K562 (cell line): Measurements from ENCODE around the gene TKTL1. TPM values are rescaled to one million over a fixed set of nuclear protein-coding genes. Genes with fewer than 3 reads are reported as not detected.

Experiments
- ATAC-seq: fragments of 200-7000 bp; cut with Tn5 transposase; 3 replicates; pipeline ENCODE4 v1.9.1; 2020; ENCODE audit warnings: moderate library complexity
- BruUV-seq: library from RNA; stranded (reverse); fragments of 400-500 nt; replicated peaks from 2 replicates; lab custom pipeline; 2021; lab: Mats Ljungman, UMichigan
- CTCF ChIA-PET: fragments of 300-600 bp; formaldehyde crosslinking; extraction: SDS; loops from one replicate; lab custom pipeline; 2021; ENCODE audit warnings: low intra/inter-chr PET ratio; lab: Yijun Ruan, JAX
- POLR2A ChIA-PET: fragments of 300-600, 350-650 bp; sonication (Branson Sonifier 250); formaldehyde crosslinking; extraction: SDS; loops from one replicate; lab custom pipeline; 2021; ENCODE audit warnings: antibody characterized with exemption, inconsistent platforms; lab: Yijun Ruan, JAX
- DNase-seq, 4 experiments: peaks; one replicate each; pipeline versions ENCODE4 v3.0.0 to v3.0.0-alpha.2; 2011 to 2018; ENCODE audit warnings: low spot score in 3 of 4, mixed read lengths in 3 of 4; ENCODE audit errors: extremely low read depth in 1 of 4
- FAIRE-seq: peaks from 2 replicates; lab custom pipeline; 2011; peaks lifted over from hg19 to GRCh38; lab: Jason Lieb, UNC
- H2AFZ ChIP-seq: 2 replicates; pipeline ENCODE4 v1.6.0; 2011; ENCODE audit warnings: low read depth, low read length, control low read depth, inconsistent platforms
- H3K27ac ChIP-seq: fragments of 200-600 bp; 3 replicates; pipeline ENCODE4 v1.8.0; 2011; ENCODE audit warnings: low read depth, mild to moderate bottlenecking, control low read depth, inconsistent platforms, low read length, moderate library complexity, mixed read lengths; ENCODE audit errors: extremely low read depth
- H3K27me3 ChIP-seq, 2 experiments: fragments of 300-600 bp in 1 of 2; 2 replicates in 1 of 2; 3 replicates in 1 of 2; pipeline versions ENCODE4 v1.6.0 to v1.8.0; 2011; ENCODE audit warnings: inconsistent platforms in 2 of 2, low read length in 2 of 2, mild to moderate bottlenecking in 1 of 2, mixed read lengths in 1 of 2, moderate library complexity in 1 of 2; ENCODE audit not compliant: control insufficient read depth in 2 of 2, insufficient read depth in 2 of 2
- H3K36me3 ChIP-seq: fragments of 300-600 bp; 3 replicates; pipeline ENCODE4 v1.8.0; 2011; ENCODE audit warnings: mild to moderate bottlenecking, low read length, inconsistent platforms; ENCODE audit not compliant: control insufficient read depth, insufficient read depth
- H3K4me1 ChIP-seq, 2 experiments: fragments of 200-600 bp in 1 of 2; replicated peaks in 1 of 2; 2 replicates in 1 of 2; 3 replicates in 1 of 2; pipeline versions ENCODE4 v1.5.1 to v1.8.0; 2011; ENCODE audit warnings: inconsistent platforms in 2 of 2, low read length in 2 of 2, mild to moderate bottlenecking in 1 of 2, mixed read lengths in 1 of 2, moderate library complexity in 1 of 2; ENCODE audit not compliant: control insufficient read depth in 2 of 2, insufficient read depth in 2 of 2
- H3K4me2 ChIP-seq: 2 replicates; pipeline ENCODE4 v1.6.1; 2011; ENCODE audit warnings: low read length, control low read depth, inconsistent platforms, mixed read lengths; ENCODE audit not compliant: insufficient read depth
- H3K4me3 ChIP-seq: fragments of 200-600 bp; sonication (generic), shearing (Covaris generic); 2 replicates; pipeline ENCODE4 v1.5.1; 2016; ENCODE audit warnings: control low read depth, inconsistent platforms
- H3K79me2 ChIP-seq: fragments of 200-600 bp; 3 replicates; pipeline ENCODE4 v1.8.0; 2011; ENCODE audit warnings: low read length, inconsistent platforms; ENCODE audit not compliant: control insufficient read depth, insufficient read depth
- H3K9ac ChIP-seq, 2 experiments: 2 replicates each; pipeline versions ENCODE4 v1.6.0 to v1.6.1; 2011; ENCODE audit warnings: low read depth in 2 of 2, low read length in 2 of 2, control low read depth in 1 of 2, inconsistent platforms in 1 of 2, mild to moderate bottlenecking in 1 of 2, mixed read lengths in 1 of 2; ENCODE audit not compliant: insufficient read depth in 1 of 2
- H3K9me1 ChIP-seq: one replicate; pipeline ENCODE4 v1.6.0; 2011; ENCODE audit warnings: inconsistent platforms, mild to moderate bottlenecking, low read length, moderate library complexity; ENCODE audit not compliant: control insufficient read depth, insufficient read depth
- H3K9me3 ChIP-seq: replicated peaks from 2 replicates; pipeline ENCODE4 v1.5.1; 2011; ENCODE audit warnings: low read depth, low read length, inconsistent platforms; ENCODE audit not compliant: control insufficient read depth, insufficient read depth
- H4K20me1 ChIP-seq: replicated peaks from 2 replicates; pipeline ENCODE4 v1.6.1; 2011; ENCODE audit warnings: low read length, inconsistent platforms, mixed read lengths; ENCODE audit not compliant: control insufficient read depth, insufficient read depth
- CTCF ChIP-seq, 3 experiments: IDR thresholded peaks in 2 of 3; conservative IDR thresholded peaks in 1 of 3; 2 replicates each; pipeline ENCODE4 v1.5.1; 2011 to 2012; ENCODE audit warnings: low read length in 3 of 3, mild to moderate bottlenecking in 3 of 3, control low read depth in 2 of 3, improper control_type of control experiment in 1 of 3, inconsistent platforms in 1 of 3, low read depth in 1 of 3, mixed read lengths in 1 of 3, moderate library complexity in 1 of 3; ENCODE audit not compliant: insufficient read depth in 2 of 3
- E2F6 ChIP-seq, 2 experiments: IDR thresholded peaks; 2 replicates each; pipeline ENCODE4 v1.6.1; 2011; ENCODE audit warnings: borderline replicate concordance in 1 of 2, control low read depth in 1 of 2, low read depth in 1 of 2, low read length in 1 of 2, mild to moderate bottlenecking in 1 of 2, mixed read lengths in 1 of 2, moderate library complexity in 1 of 2; ENCODE audit not compliant: insufficient read depth in 1 of 2, insufficient read length in 1 of 2, poor library complexity in 1 of 2, severe bottlenecking in 1 of 2; ENCODE audit errors: extremely low read depth in 1 of 2
- KDM5B ChIP-seq: fragments of 200-600 bp; sonication (generic); IDR thresholded peaks from 2 replicates; pipeline ENCODE4 v1.6.1; 2012; ENCODE audit warnings: low read depth, mild to moderate bottlenecking, moderate library complexity, low read length, control low read depth, inconsistent platforms; ENCODE audit not compliant: insufficient replicate concordance
- L3MBTL2 ChIP-seq: fragments of 450-650 bp; IDR thresholded peaks from 2 replicates; pipeline ENCODE4 v1.6.1; 2016; ENCODE audit warnings: mild to moderate bottlenecking, moderate library complexity
- PHF8 ChIP-seq: fragments of 200-600 bp; sonication (generic); IDR thresholded peaks from 2 replicates; pipeline ENCODE4 v1.6.1; 2012; ENCODE audit warnings: mixed run types, mild to moderate bottlenecking, inconsistent platforms, low read length, moderate library complexity, borderline replicate concordance
- POLR2G ChIP-seq: fragments of 200-400 bp; formaldehyde crosslinking; IDR thresholded peaks from 2 replicates; pipeline ENCODE4 v1.6.1; 2017; ENCODE audit warnings: low read depth, mild to moderate bottlenecking, antibody characterized with exemption, low read length, moderate library complexity
- PTTG1 ChIP-seq: fragments of 450-650 bp; IDR thresholded peaks from 2 replicates; pipeline ENCODE4 v1.6.1; 2016; ENCODE audit warnings: low read depth, mild to moderate bottlenecking, missing genetic modification characterization, missing compliant biosample characterization
- RB1 ChIP-seq: fragments of 450-650 bp; IDR thresholded peaks from 2 replicates; pipeline ENCODE4 v1.6.1; 2017; ENCODE audit warnings: low read depth, mild to moderate bottlenecking
- SAFB ChIP-seq: fragments of 200-400 bp; formaldehyde crosslinking; IDR thresholded peaks from 2 replicates; pipeline ENCODE4 v1.6.1; 2017; ENCODE audit warnings: low read depth, low read length, borderline replicate concordance
- SMAD4 ChIP-seq: fragments of 250-450 bp; sonication (Bioruptor Pico); conservative IDR thresholded peaks from 2 replicates; pipeline ENCODE4 v1.8.0; 2021; ENCODE audit warnings: inconsistent platforms, mild to moderate bottlenecking, moderate library complexity
- ZNF347 ChIP-seq: fragments of 450-650 bp; formaldehyde crosslinking; IDR thresholded peaks from 2 replicates; pipeline ENCODE4 v1.4.0; 2020; ENCODE audit warnings: low read depth, mild to moderate bottlenecking, moderate library complexity
- ZNF561 ChIP-seq: fragments of 450-650 bp; formaldehyde crosslinking; conservative IDR thresholded peaks from 2 replicates; pipeline ENCODE4 v1.4.0; 2020; ENCODE audit warnings: mild to moderate bottlenecking, moderate library complexity
- WGBS: fragments of 100-300 bp; shearing (Covaris generic); methylation state at CpG from one replicate; pipeline ENCODE4 v1.1.6; 2016; ENCODE audit warnings: low coverage, mixed read lengths; ENCODE audit not compliant: insufficient coverage; ENCODE audit errors: missing lambda C conversion rate; 5-methylcytosine and 5-hydroxymethylcytosine counted together
- in situ Hi-C: fragments of 300-500 bp; cut with MboI; formaldehyde crosslinking; loops from 4 replicates; pipeline ENCODE4 v1.15.0; 2018; ENCODE audit warnings: inconsistent platforms, mixed read lengths
- intact Hi-C: fragments of 100-400 bp; cut with micrococcal nuclease; formaldehyde crosslinking; loops from 2 replicates; pipeline ENCODE4 v1.14.2; 2022
- polyA plus RNA-seq, 8 experiments: library from polyadenylated mRNA; depleted of rRNA in 4 of 8; stranded (reverse) in 5 of 8; unstranded in 3 of 8; fragments of >200 nt; fragmentation: Nextera tagmentation in 2 of 8; fragmentation: Illumina TruSeq in 1 of 8; extraction: Ambion mirVana in 2 of 8; extraction: Trizol in 1 of 8; gene quantifications; 2 replicates each; pipeline versions ENCODE4 v1.2.1 to v1.2.3, GENCODE V29; 2011 to 2014; ENCODE audit warnings: inconsistent platforms in 1 of 8, missing spikeins in 1 of 8
- total RNA-seq, 7 experiments: library from RNA; depleted of rRNA in 6 of 7; stranded (reverse); fragments of >200 nt in 6 of 7; fragmentation: Illumina TruSeq in 2 of 7; extraction: Trizol in 2 of 7; gene quantifications; 2 replicates each; pipeline versions ENCODE4 v1.2.1 to v1.2.3, GENCODE V29; 2011 to 2021; ENCODE audit warnings: low replicate concordance in 1 of 7
- TF ChIP-seq, protein P1 (sequence below): fragments of 450-650 bp; IDR thresholded peaks from 2 replicates; pipeline ENCODE4 v1.7.1; 2018; ENCODE audit warnings: mild to moderate bottlenecking, low read depth; ENCODE audit not compliant: partially characterized antibody

TKTL1 gene
- total and polyA plus RNA-seq, 9 of the 15 experiments (the other 6 are each of a cell fraction or from before 2014, with no cell fraction given), result 0.18 to 0.71 (median 0.38) TPM

GRCh38 chrX:154374313-154375155, 78.9 kb downstream of the TKTL1 start, which contains the start of gene FLNA:
Gene FLNA (minus strand): TSS chrX:154374634. CDS start chrX:154371245, 3,389 bp downstream.
- DNase-seq (peak in 2 of 4 experiments; percentile 12 to 61), ATAC-seq (no peak), FAIRE-seq (no peak)
- Histone ChIP-seq H3K27ac (peak within 1 kb of the TSS; percentile 50), H3K79me2 (peaks cover 23% of the 10 kb centered on the region), H3K36me3 (peaks cover 4% of the 10 kb centered on the region; the same call in 1 of the 3 replicates), H3K9me1 (no peaks in the 10 kb centered on the region), H3K4me3 (peak within 1 kb of the TSS; percentile 8), H3K4me1 (peaks cover 17 to 71% of the 10 kb centered on the region in 2 experiments; a peak in 4 of 5 replicates), H2AFZ (peak within 1 kb of the TSS; percentile 69; the same call in 1 of the 2 replicates), H3K4me2 (peak within 1 kb of the TSS; percentile 66), H3K9me3 (no peaks in the 10 kb centered on the region), H3K9ac (peak within 1 kb of the TSS; percentile 59 to 88; a peak in 3 of 4 replicates), H3K27me3 (no peaks in the 10 kb centered on the region), H4K20me1 (no peaks in the 10 kb centered on the region)
- ChIA-PET POLR2A (interaction anchor here (0.7 kb wide), 1 partner anchor 23 kb away, joined by 3 read pairs; no protein-coding TSS in a partner anchor), CTCF (interaction anchor here (4.5 kb wide), 1 partner anchor 160 kb away, joined by 63 read pairs; no protein-coding TSS in a partner anchor)
- in situ Hi-C loops, result loop anchor here (10.0 kb wide), 1 partner anchor 160 kb away; no protein-coding TSS in a partner anchor
- WGBS, result 52% methylated on average over 12 of the region's 95 CpGs
- no TSS peak for BruUV-seq
- intact Hi-C loops, result loop anchor here (5.0 to 10.0 kb wide), 2 partner anchors 120 to 443 kb away; partner anchors contain the start of gene SLC10A3
- TF ChIP-seq RB1 (peak; percentile 52; the same call in 1 of the 2 replicates), ZNF347 (CRISPR knock-in tag) (no peak), KDM5B (peak; percentile 21), E2F6 (IDR thresholded peaks at IDR 0.05; ENCODE audit: borderline replicate concordance in 1 of 2, extremely low read depth in 1 of 2, insufficient read depth in 1 of 2, insufficient read length in 1 of 2, low read depth in 1 of 2, low read length in 1 of 2, poor library complexity in 1 of 2, severe bottlenecking in 1 of 2) (peak; percentile 50 to 88), L3MBTL2 (peak; percentile 67), POLR2G (peak; percentile 48), CTCF (IDR thresholded peaks at IDR 0.05 in 2 of 3, conservative IDR thresholded peaks at IDR 0.05 in 1 of 3; ENCODE audit: insufficient read depth in 2 of 3, low read depth in 1 of 3, low read length in 3 of 3) (peak in 2 of 3 experiments; percentile 21 to 40; a peak in 1 of 6 replicates), SAFB (0 out of 2 replicates have a peak, but pooled peaks have one; percentile 45), ZNF561 (CRISPR knock-in tag) (no peak), PTTG1 (tag) (no peak), PHF8 (peak; percentile 31; the same call in 1 of the 2 replicates), SMAD4 (CRISPR knock-in tag) (0 out of 2 replicates have a peak, but pooled peaks have one; percentile 15)
- TF ChIP-seq, protein P1, sequence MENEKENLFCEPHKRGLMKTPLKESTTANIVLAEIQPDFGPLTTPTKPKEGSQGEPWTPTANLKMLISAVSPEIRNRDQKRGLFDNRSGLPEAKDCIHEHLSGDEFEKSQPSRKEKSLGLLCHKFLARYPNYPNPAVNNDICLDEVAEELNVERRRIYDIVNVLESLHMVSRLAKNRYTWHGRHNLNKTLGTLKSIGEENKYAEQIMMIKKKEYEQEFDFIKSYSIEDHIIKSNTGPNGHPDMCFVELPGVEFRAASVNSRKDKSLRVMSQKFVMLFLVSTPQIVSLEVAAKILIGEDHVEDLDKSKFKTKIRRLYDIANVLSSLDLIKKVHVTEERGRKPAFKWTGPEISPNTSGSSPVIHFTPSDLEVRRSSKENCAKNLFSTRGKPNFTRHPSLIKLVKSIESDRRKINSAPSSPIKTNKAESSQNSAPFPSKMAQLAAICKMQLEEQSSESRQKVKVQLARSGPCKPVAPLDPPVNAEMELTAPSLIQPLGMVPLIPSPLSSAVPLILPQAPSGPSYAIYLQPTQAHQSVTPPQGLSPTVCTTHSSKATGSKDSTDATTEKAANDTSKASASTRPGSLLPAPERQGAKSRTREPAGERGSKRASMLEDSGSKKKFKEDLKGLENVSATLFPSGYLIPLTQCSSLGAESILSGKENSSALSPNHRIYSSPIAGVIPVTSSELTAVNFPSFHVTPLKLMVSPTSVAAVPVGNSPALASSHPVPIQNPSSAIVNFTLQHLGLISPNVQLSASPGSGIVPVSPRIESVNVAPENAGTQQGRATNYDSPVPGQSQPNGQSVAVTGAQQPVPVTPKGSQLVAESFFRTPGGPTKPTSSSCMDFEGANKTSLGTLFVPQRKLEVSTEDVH, result no peak
